Loucy (cell line): ENCODE measurements around the gene CHRNA9.
A peak's percentile ranks its signal among the peaks of the same experiment; 100 is the strongest.

Experiments used
- H2AFZ ChIP-seq: fragments of 200-600 bp; sonication (generic); 2 replicates; pipeline ENCODE4 v1.6.0; 2016; ENCODE audit warnings: antibody characterized with exemption, mild to moderate bottlenecking, low read length, moderate library complexity
- H3F3A ChIP-seq: fragments of 200-600 bp; 2 replicates; pipeline ENCODE4 v1.6.0; 2016; ENCODE audit warnings: antibody characterized with exemption, low read depth, mild to moderate bottlenecking
- H3K27me3 ChIP-seq: fragments of 200-600 bp; sonication (generic); 2 replicates; pipeline ENCODE4 v1.6.1; 2014; ENCODE audit warnings: low read length, mild to moderate bottlenecking; ENCODE audit not compliant: insufficient read depth, poor library complexity, severe bottlenecking
- H3K36me3 ChIP-seq: fragments of 200-600 bp; sonication (generic); 2 replicates; pipeline ENCODE4 v1.6.1; 2016; ENCODE audit warnings: low read length; ENCODE audit not compliant: insufficient read depth
- H3K4me1 ChIP-seq: fragments of 200-600 bp; sonication (generic); 2 replicates; pipeline ENCODE4 v1.5.1; 2014; ENCODE audit warnings: low read length, mild to moderate bottlenecking; ENCODE audit not compliant: insufficient read depth, poor library complexity, severe bottlenecking
- H3K4me2 ChIP-seq: fragments of 200-600 bp; sonication (generic); 2 replicates; pipeline ENCODE4 v1.6.0; 2014; ENCODE audit warnings: antibody characterized with exemption, low read length, low read depth, mild to moderate bottlenecking; ENCODE audit not compliant: poor library complexity, severe bottlenecking
- H3K4me3 ChIP-seq: fragments of 200-600 bp; sonication (generic); 2 replicates; pipeline ENCODE4 v1.5.1; 2014; ENCODE audit warnings: low read length, mild to moderate bottlenecking, mixed read lengths; ENCODE audit not compliant: poor library complexity, severe bottlenecking
- H3K79me2 ChIP-seq: fragments of 200-600 bp; sonication (generic); 2 replicates; pipeline ENCODE4 v1.6.1; 2014; ENCODE audit warnings: low read length; ENCODE audit not compliant: insufficient read depth
- H3K9ac ChIP-seq: fragments of 200-600 bp; sonication (generic); 2 replicates; pipeline ENCODE4 v1.6.0; 2014; ENCODE audit warnings: mild to moderate bottlenecking, low read depth, low read length, moderate library complexity; ENCODE audit not compliant: poor library complexity, severe bottlenecking
- H3K9me2 ChIP-seq: fragments of 200-600 bp; sonication (generic); replicated peaks from 2 replicates; pipeline ENCODE4 v1.6.1; 2016; ENCODE audit warnings: low read depth, low read length, mixed read lengths
- H3K9me3 ChIP-seq: fragments of 200-600 bp; sonication (generic); 2 replicates; pipeline ENCODE4 v1.6.1; 2014; ENCODE audit warnings: mild to moderate bottlenecking, antibody characterized with exemption, low read length, low read depth; ENCODE audit not compliant: insufficient read depth
- H4K20me1 ChIP-seq: fragments of 200-600 bp; sonication (generic); 2 replicates; pipeline ENCODE4 v1.6.0; 2014; ENCODE audit warnings: antibody characterized with exemption, low read length, mild to moderate bottlenecking; ENCODE audit not compliant: insufficient read depth, poor library complexity, severe bottlenecking
- CTCF ChIP-seq: fragments of 200-600 bp; sonication (generic); conservative IDR thresholded peaks from 2 replicates; pipeline ENCODE4 v1.5.1; 2014; ENCODE audit warnings: mild to moderate bottlenecking, antibody characterized with exemption, low read length
- EZH2phosphoT487 ChIP-seq: fragments of 200-600 bp; IDR thresholded peaks from 2 replicates; pipeline ENCODE4 v1.6.1; 2018; ENCODE audit warnings: antibody characterized with exemption, mild to moderate bottlenecking, moderate library complexity, borderline replicate concordance

Gene CHRNA9

GRCh38 chr4:40349561-40350198, 14.5 kb downstream of the CHRNA9 start:
- Histone ChIP-seq H3K9me3 (no peaks in the 10 kb centered on the region), H3K79me2 (no peaks in the 10 kb centered on the region), H3K4me3 (peak overlapping the region; percentile 61), H4K20me1 (no peaks in the 10 kb centered on the region), H3K9me2 (no peaks in the 10 kb centered on the region), H3K9ac (peak overlapping the region; percentile 56), H3K4me1 (peaks cover 27% of the 10 kb centered on the region), H3K36me3 (no peaks in the 10 kb centered on the region), H3F3A (peaks cover 16% of the 10 kb centered on the region), H2AFZ (peak overlapping the region; percentile 14; the same call in 1 of the 2 replicates), H3K4me2 (peak overlapping the region; percentile 80), H3K27me3 (no peaks in the 10 kb centered on the region)
- TF ChIP-seq CTCF (no peak), EZH2phosphoT487 (no peak)

DNA sequence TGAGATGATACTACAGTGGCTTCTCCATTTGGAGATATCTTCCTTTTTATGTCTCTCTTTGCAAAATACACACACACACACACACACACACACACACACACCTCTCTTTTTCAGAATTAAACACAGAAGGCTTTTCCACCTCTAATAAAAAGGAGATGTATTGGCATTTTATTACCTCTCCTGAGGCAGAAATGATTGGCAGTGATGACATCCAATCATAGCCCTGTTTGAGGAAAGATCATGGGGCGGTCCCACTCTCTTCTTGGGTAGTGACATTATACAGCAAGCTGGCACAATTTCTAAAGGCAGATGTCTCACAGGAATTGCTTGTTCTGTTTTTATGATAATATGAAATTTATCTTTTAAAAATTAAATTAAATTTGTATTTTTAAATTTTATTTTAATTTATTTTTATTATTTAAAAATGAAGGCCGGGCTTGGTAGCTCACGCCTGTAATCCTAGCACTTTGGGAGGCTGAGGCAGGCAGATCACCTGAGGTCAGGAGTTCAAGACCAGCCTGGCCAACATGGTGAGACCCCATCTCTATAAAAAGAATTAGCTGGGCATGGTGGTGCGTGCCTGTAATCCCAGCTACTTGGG, 15.6 kb downstream of the CHRNA9 start:
- H3K79me2 ChIP-seq: no peaks in the 10 kb centered on the region
- H3K9ac ChIP-seq: peak overlapping the region; percentile 56
- H3K4me2 ChIP-seq: peak overlapping the region; percentile 80
- no peak for TF ChIP-seq CTCF
- no peak for TF ChIP-seq EZH2phosphoT487
- H3K36me3 ChIP-seq: no peaks in the 10 kb centered on the region
- no peaks in the 10 kb centered on the region for H4K20me1 ChIP-seq
- peaks cover 16% of the 10 kb centered on the region for H3F3A ChIP-seq
- H3K9me2 ChIP-seq: no peaks in the 10 kb centered on the region
- H2AFZ ChIP-seq: 0 out of 2 replicates have a peak overlapping the region, but pooled peaks have one; percentile 14
- peaks cover 27% of the 10 kb centered on the region for H3K4me1 ChIP-seq
- H3K9me3 ChIP-seq: no peaks in the 10 kb centered on the region
- no peaks in the 10 kb centered on the region for H3K27me3 ChIP-seq
- H3K4me3 ChIP-seq: peak overlapping the region; percentile 61

GRCh38 chr4:40354158-40354557, 19.0 kb downstream of the CHRNA9 start:
- H2AFZ ChIP-seq: no peak overlapping the region
- TF ChIP-seq EZH2phosphoT487: no peak
- no peak for TF ChIP-seq CTCF

More at GRCh38 chr4:40354158-40354557, 19.0 kb downstream of the CHRNA9 start:
- no peaks in the 10 kb centered on the region for H3K79me2 ChIP-seq
- no peaks in the 10 kb centered on the region for H3K9me3 ChIP-seq
- H3K4me3 ChIP-seq: no peak overlapping the region
- peaks cover 12% of the 10 kb centered on the region for H3F3A ChIP-seq
- no peaks in the 10 kb centered on the region for H3K27me3 ChIP-seq
- no peaks in the 10 kb centered on the region for H4K20me1 ChIP-seq
- no peaks in the 10 kb centered on the region for H3K36me3 ChIP-seq
- H3K9ac ChIP-seq: no peak overlapping the region
- peaks cover 12% of the 10 kb centered on the region for H3K4me1 ChIP-seq
- no peaks in the 10 kb centered on the region for H3K9me2 ChIP-seq
- H3K4me2 ChIP-seq: no peak overlapping the region
